Stimulated activated CD4-positive, alpha-beta T cell treated with anti-CD3 and anti-CD28 coated beads, Interleukin-1b, Interleukin-23, amount 100 ng/mL, for 1 hour (primary cell): Measurements from ENCODE around the gene CCDC183.
"Not testable (repeated sequence)": the region's sequence is repeated elsewhere in the genome, so short reads cannot be mapped to it uniquely, and the experiment has no call there.

Source experiments
- DNase-seq, 2 donors: peaks; one replicate each; pipeline ENCODE4 v3.0.0-alpha.2; 2020; ENCODE audit warnings: low read depth in 2 of 2

Gene CCDC183

GRCh38 chr9:136799854-136800657 is 3.9 kb downstream of the CCDC183 start:
- DNase-seq: peak; percentile 79 to 85

GRCh38 chr9:136802321-136802720 is 6.2 kb downstream of the CCDC183 start:
- DNase-seq: no peak

GRCh38 chr9:136803009-136803550 is 6.9 kb downstream of the CCDC183 start:
- DNase-seq: not testable (repeated sequence)

DNA sequence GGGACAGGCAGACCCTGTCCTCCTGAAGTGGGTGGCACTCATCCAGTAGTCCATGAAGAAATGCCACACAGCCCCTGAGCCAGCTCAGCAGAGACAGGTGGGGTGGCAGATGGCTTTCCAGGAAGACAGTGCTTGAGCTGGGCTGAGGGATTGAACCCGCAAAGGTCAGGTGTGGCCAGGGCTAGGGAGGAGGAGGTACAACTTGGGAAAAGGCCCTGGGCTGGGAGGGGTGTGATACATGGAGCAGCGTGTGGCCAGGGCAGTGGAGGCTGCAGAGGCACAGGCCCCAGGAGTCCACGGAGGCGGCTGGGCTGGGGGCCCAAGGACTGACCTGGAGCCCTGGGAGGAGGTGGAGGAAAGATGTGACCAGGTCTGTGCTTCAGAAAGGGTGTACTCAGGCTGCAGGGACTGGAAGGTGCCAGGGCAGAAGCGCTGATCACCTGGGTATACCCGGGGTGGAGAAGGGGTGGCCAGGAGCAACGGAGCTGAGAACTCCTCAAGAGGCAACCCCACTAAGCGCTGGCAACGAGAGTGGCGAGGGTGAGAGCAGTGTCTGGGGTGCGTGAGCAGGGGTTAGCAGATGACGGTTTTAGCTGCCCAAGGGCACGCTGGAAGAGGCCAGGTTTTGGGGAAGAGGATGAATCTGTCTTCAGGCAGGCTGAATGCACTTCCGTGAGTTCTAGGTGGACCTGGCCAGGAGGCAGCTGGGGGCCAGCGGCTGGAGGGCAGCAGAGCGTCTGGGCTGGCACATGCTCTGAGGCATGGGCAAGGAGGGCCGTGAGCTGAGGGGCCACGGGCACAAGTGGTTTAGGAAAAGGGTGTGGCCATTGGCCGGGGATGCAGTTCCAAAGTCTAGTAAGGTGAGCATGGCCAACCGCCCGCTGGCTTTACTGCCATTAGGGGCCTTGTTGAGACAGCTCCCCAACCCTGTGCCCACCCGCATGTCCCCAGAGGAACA is 7.7 kb downstream of the CCDC183 start:
- DNase-seq: no peak

DNA sequence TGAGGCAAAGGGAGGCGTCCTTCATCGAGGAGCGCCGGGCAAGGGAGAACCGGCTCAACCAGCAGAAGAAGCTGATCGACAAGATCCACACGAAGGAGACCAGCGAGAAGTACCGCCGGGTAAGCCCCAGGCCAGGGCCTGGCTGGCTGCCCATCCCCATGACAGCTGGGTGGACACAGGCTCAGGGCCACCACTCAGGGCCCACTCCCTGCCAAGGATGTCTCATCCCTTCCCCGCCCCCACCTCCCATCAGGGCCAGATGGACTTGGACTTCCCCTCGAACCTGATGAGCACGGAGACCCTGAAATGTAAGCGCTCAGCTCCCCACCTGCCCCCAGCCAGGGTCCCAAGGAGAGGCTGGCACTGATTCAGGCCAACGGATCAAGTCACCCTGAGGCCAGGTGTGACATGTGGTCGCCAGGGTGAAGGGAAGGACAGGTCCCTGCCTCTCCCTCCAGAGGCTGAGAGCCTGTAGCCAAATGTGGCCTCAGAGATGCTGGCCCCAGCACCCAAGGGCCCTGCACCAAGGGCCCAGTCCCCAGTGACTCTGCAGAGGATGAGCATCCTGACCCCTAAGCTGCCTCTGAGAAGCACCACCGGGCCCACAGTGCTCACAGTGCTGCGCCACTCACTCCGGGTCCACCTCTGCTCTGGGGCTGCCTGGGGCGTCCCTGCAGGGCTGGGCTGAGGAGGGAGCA is 8.5 kb downstream of the CCDC183 start:
- DNase-seq: no peak

DNA sequence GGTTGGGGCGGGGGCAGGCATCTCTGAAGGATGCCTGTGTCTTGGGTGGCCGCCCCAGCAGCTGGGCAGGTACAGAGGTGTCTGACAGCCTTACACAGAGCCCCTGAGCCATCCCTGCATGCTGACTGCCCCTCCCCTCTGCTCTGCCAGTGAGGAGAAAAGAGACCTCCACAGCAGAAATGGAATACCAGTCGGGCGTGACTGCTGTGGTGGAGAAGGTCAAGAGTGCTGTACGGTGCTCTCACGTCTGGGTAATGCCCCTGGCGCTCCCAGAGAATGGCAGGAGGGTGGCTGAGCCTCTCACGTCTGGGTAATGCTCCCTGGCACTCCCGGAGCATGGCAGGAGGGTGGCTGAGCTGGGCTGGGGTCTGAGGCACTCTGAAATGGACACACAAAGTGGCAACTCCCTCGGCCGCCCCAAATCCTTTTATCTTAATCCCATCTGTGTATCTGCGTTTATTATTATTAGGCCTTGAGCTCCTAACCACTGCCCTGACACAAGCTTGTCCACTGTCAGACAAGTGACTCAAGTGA is 9.1 kb downstream of the CCDC183 start:
- DNase-seq: no peak

DNA sequence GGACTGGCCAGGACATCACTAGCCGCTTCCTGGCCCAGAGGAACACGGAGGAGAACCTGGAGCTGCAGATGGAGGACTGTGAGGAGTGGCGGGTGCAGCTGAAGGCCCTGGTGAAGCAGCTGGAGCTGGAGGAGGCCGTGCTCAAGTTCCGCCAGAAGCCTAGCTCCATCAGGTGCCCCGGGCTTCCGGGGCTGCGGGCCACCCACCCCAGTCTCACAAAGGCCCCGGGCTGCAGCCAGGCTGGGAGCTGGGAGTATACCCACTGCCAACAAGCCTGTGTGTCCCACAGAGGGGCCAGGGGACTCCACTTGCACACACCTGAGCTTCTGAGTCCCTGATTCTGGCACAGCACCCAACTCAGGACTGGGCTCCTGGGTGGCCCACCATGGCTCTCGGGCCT is 9.9 kb downstream of the CCDC183 start:
- no peak for DNase-seq

GRCh38 chr9:136806631-136807201 is 10.6 kb downstream of the CCDC183 start:
- no peak for DNase-seq

DNA sequence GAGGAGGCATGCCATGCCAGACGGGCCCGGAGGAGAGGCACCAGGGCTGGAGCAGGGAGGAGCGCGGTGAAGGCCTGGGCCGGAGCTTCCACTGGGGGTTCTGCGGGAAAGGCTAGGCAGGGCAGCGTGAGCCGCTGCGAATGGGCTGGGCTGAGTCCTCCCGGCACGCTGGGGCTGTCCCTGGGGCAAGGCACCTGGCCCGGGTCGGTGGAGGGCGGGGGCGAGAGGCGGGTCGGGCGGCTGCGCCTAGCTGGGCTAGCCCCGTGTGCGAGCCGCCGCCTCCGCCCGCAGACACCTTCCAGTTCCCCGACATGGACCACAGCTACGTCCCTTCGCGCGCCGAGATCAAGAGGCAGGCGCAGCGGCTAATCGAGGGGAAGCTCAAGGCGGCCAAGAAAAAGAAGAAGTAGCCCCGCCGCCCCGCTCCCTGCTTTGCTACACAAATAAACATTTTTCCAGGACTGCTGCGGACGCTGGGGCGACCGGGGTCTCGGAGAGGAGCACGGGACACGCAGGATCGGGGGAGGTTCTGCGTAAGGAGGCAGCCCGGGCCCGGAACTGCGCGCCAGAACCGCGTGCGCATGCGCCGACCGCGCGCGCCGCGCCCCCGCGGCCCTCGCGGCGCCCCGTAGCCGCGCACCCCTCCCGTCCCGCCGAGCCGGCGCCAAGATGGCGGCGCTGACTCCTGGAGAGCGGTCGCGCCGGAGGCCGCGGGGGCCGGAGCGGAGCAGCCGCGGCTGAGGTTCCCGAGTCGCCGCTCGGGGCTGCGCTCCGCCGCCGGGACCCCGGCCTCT is 11.3 kb downstream of the CCDC183 start, which contains the start of gene RABL6:
Gene RABL6 (plus strand): TSS at position 668 of the 794 bp plus-strand sequence. CDS start 249 bp downstream, outside the sequence.
- DNase-seq: peak; percentile 58 to 67

DNA sequence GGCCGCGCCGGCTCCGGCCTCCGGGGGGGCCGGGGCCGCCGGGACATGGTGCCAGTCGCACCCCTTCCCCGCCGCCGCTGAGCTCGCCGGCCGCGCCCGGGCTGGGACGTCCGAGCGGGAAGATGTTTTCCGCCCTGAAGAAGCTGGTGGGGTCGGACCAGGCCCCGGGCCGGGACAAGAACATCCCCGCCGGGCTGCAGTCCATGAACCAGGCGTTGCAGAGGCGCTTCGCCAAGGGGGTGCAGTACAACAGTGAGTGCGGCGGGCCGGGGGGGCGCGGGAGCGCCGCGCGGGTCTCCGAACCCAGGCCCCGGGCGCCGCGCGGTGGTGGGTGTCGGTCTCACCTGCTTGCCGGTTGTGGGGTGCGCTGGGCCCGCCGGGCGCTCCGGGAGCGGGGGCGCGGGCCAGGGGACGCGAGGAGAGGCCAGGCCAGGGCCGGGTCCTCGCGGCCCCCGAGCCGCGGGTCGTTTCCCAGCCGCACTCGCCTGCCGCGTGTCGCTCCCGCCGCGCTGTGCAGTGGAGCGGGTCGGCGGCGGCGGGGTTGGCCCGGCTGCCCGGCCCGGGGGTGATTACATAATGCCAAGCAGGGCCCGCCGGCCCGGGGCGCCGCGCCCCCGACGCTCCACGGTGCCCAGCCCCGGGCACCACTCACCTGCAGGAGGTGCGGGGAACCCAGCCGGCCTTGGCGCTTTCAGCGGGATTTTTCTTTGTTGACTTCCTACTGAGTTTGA is 12.1 kb downstream of the CCDC183 start:
- peak in 1 of 2 donors; percentile 12 for DNase-seq

DNA sequence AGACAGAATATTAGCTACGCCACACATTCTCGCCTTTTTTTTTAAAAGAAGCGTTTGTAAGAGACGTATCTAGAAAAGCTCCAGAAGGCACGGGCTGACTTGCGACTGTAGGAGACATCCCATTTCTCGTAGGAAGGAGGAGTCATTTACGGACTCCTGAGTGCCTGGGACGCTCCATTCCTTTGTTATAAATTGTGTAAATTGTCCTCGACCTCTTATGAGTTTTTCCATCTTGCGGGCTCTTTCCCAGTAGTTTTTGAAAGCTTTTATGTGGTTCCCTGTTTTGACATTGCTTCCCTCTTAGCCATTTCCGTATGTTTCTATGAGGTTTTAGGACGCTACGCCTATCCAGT is 12.6 kb downstream of the CCDC183 start:
- DNase-seq: no peak

GRCh38 chr9:136814725-136815421 is 18.7 kb downstream of the CCDC183 start:
- DNase-seq: no peak

- DNase-seq: no peak
Measured at GRCh38 chr9:136815422-136815782, 19.3 kb downstream of the CCDC183 start.

DNA sequence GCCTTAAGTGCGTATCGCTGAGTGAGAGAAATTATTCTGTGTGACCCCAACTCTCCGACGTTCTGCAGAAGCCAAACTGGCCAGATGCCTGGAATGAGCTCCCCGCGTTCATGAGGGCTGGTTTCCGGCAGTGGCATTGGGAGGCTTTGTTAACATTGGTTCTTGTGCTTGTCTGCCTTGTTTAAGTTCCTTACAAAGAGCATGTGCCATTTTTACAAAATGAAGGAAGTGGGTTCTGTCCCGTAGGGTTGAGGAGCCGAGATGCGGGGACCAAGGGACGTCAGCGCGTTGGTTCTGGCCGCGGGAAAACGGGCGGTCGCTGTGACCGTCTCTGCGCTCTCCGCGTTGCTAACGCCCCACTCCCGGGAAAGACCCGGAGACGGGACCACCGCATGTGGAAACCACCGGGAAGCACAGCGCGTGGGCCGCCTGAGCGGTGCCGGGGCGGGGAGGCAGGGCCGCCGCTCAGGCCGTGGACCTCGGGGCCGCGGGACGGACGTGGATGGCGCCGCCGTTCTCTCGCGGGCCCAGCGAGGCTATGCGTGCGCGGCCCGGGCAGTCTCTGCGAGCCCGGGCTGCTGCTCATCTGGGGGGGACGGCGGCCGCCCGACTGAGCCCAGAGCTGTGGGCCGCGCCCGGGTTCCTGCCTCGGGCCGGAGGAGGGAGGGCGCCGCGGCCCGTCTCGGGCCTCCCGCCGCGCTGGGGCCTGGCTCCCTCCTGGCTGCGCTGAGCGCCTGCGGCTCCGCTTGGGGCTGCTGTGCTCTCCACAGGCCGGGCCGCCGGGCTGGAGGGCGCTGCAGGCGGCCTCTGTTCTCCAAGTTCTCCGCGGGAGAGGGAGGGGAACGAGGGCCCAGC is 25.1 kb downstream of the CCDC183 start:
- DNase-seq: no peak

GRCh38 chr9:136821826-136822544 is 25.8 kb downstream of the CCDC183 start:
- DNase-seq: no peak

- no peak for DNase-seq
Measured at GRCh38 chr9:136823136-136824046, 27.3 kb downstream of the CCDC183 start.
